HG03520 (cell line): ENCODE data around the gene CCDC80.

Experiments
- ATAC-seq: cut with Tn5 transposase; IDR thresholded peaks from one replicate; pipeline ENCODE4 v1.9.1; 2021; ENCODE audit warnings: mild to moderate bottlenecking, moderate library complexity; ENCODE audit not compliant: unreplicated experiment

Gene CCDC80

DNA sequence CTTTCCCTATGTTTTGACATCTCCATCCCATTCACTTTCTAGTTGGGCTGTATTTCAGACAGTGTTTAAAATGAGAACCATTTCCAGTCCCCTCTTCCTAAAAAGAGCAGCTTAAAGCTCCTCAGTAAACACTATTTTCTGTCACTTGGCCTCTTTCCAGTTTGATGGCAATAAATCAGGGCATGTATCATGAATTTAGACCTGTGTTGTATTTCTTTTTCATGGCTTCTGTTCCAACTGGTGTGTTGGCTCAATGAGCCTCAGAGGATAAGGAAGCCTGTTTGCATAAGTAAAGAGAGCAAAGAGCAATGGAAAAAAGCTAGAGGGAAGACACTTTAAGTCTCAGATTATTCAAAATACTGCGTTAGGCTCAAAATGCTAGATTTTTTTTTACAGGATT, 7.2 kb downstream of the CCDC80 start:
- no peak for ATAC-seq

DNA sequence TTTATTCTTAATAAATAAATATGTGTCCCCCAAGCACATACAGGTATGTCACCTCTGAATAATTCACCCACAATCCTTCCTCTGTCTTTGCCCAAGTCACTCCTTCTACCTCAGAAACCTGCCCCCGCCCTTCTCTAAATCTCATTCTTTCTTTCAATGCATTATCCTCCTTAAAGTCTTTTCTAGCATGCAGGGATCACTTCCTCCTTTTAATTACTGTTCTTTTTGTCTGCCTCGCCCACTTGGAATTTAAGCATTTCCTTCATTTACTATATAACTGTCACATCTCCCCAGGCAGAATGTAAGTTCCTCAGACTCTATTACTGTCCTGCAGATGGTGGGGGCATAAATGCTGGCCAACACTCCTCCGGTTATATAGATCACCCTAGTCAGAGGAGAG, 7.8 kb downstream of the CCDC80 start:
- ATAC-seq = no peak

GRCh38 chr3:112632596-112632995, 8.3 kb downstream of the CCDC80 start:
- ATAC-seq = no peak

DNA sequence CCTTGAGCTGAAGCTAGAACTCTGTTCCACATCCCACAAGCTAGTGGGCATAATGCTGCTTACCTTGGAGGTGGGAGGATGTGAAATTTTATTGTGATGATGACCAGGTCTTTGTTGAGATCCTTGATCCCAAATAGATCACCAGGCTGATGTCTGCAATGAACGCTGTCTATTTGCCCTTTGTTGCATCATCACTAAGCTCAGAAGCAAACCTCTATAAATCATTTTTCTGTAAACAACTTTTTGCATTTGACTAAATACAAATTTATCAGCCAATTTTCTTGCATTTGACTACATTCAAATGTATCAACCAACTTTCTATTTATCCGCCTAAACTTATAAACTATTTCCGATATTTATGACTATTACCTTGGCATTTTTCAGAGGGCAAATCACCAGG, 9.7 kb downstream of the CCDC80 start:
- ATAC-seq = no peak

DNA sequence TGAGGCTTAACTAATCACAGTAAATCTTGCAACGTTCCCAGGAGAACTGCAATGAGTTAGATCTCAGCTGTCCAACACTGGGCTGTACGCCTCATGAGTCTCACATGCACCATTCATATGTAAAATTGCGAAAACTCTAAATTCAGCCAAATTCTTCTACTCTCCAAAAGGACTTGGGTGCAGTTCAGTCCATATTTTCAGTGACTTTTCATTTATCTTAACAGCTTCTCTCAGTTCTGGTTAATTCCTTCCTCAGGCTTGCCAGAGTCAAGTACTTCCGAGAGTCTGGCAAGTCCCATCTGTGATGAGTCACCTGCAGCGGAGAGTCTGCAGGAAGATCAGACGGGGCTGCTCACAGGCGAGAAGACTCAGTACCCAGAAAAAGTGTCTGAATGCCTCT, 11.5 kb downstream of the CCDC80 start:
- no peak for ATAC-seq

- no peak for ATAC-seq
These were observed 12.9 kb downstream of the CCDC80 start for GRCh38 chr3:112627919-112628466.

DNA sequence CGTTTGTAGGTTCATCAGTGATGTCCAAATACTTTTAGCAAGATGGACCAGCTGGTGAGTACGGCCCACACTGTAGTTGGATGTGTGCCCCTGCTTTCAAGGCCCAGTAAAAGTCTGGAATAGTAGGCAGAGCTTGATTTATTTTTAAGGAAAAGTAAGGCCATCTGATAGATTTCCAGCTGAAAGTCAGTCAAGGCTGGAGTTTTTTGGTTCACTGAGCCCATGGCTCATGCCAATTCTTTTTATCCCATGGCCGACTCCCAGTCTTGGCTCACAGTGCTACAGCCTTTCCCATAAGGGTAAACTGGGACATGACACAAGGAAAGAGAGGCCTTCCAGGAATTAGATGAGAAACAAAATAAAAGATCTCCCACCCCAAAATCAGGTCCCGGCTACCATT, 13.5 kb downstream of the CCDC80 start:
- ATAC-seq = no peak

DNA sequence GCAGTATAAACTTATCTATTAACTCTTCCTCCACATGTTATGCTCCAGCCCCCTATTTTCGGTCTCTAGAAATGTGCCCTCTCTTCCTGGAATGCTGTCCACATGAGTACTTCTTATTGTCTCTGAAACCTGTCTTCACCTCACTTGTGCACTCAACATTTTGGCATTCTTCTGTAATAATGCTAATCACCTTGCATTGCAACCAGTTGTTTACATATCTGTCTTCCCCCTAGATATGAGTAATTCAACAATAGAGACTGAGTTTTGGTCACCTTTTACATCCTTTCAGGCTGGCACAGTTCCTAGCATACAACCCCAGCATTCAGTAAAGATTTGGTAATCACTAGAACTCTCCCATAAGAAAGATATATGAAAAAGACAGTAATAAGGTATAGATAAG, 17.2 kb downstream of the CCDC80 start:
- ATAC-seq = no peak

GRCh38 chr3:112623213-112623612, 17.7 kb downstream of the CCDC80 start:
- ATAC-seq = no peak

GRCh38 chr3:112619295-112619694, 21.6 kb downstream of the CCDC80 start:
- peak; percentile 77 for ATAC-seq

GRCh38 chr3:112617285-112617684, 23.7 kb downstream of the CCDC80 start:
- no peak for ATAC-seq

DNA sequence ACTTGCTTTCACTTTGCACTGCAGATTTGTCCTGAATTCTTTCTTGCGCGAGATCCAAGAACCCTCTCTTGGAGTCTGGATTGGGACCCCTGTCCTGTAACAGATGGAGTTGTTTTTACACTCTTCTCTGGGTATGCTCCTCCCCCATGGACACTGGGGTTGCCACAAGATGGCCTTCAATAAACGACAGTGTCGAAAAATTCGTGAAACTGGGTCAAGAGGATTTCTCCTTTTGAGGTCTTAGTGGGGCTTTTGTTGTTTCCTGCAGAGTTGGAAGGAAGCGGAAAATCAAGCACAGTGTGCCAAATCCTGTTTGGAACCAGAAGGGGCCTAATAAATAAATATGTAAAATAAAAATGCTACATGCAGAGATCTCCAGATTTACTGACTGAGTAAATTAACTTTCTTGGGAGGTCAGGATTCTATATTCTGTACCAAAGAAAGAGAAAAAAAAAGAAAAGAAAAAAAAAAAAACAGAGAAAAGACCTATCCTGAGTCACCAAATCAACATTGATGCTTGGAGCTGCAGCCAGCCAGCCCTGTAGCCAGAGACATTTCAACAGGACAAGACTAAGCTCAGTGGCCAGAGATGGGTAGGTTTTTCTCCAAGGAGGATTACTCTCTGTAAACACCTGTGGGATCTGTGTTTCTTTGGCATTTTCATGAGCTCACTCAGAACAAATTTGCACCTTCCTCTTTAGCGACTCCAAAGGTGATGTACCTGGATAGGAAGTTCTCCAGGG, 24.8 kb downstream of the CCDC80 start:
- no peak for ATAC-seq

DNA sequence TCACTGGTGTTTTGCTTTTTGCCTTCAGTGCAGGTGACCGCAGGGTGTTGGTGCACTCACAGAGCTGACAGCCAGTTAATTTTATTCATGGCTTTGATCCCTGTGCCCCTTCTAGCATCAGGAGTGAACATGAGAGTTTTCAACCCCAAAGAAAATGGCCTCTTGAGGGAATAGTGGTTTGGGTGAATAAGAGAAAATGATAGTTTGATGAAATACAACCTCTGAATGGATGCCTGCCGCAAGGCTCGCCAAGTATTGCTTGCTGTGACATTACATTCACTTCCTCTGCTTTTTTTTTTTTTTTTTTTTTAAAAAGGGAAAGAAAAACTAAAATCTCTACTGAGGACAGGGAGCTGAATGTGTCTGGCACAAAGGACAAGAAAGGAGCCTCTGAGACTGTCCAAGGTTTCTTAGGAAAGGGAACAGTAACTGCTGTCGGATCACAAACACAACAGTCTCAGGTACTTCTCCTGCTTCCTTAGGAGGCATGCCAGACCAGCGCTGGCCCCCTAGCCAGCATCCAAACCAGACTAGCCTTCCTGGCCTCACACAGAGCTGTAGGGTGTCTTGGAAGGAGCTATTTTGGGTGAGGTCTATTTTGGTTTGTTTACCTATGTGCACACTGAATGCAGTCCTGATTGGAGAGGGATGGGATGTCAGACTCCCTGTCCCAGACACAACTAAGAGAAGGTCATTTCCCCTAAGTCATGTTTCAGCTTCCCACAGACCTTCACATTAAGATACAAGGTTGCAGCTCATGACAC, 29.0 kb downstream of the CCDC80 start:
- no peak for ATAC-seq

GRCh38 chr3:112610121-112610520, 30.8 kb downstream of the CCDC80 start:
- ATAC-seq = no peak

- no peak for ATAC-seq
These were observed 33.1 kb downstream of the CCDC80 start for GRCh38 chr3:112607863-112608262.

- no peak for ATAC-seq
These were observed 34.8 kb downstream of the CCDC80 start for GRCh38 chr3:112606098-112606497.

DNA sequence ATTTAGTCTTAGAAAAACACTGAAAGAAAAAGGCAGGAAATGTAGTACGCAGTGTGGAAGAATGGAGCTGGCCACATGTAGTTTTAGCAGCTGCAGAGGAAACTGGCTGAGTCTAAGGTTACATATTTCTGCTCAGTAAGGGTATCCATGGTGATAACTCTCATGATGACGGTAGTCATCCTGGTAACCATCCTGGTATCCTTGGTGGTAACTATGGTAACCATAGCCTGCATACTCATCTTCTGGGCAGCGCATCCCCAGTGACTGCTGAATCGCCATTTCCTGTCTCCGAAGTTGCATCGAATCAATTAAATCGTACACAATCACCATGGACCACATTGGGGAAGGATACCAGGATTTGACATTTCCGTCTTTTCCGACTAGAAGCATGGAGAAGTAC, 35.7 kb downstream of the CCDC80 start:
- no peak for ATAC-seq

- no peak for ATAC-seq
These were observed 36.4 kb downstream of the CCDC80 start for GRCh38 chr3:112604536-112604935.

- peak; percentile 79 for ATAC-seq
These were observed 38.6 kb downstream of the CCDC80 start for GRCh38 chr3:112602217-112602838.

DNA sequence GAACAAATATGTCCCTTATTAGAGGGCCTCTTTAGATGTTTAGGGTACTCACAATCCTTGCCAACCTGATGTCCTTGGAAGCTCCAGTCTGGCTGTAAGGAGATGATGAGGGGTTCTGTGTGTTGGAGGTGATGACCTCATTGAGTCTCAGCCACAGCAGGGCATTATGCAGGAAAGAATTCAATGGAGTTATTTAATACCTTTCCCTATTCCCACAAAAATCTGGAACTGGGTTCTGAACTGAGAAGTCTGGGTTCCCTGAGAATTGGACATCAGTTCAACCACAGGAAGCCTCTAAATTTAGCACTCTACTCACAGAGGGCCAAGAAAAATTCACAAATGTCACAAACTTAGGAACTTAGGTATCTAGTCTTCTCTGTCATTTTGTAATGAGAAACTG, 42.2 kb downstream of the CCDC80 start:
- no peak for ATAC-seq

DNA sequence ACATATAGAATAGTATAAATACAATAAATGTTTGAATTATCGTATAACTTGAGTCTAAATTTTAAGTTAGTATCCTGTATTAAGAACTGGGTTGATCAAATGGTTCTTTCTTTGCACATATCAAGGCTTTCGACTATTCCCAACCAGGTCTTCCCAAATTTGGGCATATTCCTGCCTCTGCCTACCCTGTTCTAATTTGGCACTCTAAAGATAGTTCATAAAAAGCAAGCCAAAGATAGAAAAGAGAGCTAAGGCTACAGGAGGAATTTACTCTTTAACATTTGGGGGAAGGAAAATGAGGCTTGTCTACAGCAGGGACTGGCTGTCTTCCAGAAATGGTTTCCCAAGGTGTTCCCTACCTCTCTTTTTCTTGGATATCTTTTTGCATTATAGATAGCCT, 43.0 kb downstream of the CCDC80 start:
- ATAC-seq = no peak

DNA sequence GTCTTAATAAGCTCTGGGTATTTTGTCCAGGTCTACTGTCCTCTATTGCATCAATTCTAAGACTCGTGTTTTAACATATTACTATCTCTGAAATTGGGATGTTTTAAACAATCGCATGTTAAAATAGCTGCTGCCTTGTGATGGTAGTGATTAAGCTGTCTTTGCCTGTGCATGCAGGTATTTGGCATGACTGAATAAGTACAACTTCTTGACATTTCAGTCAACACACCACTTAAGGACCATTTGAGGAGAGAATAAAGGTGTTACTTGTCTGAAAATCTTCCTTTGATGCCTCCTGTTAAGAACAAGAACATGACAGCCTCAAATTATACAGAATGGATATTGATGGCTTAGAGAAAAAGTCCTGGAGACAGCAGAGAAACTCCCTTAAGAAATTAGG, 46.1 kb downstream of the CCDC80 start:
- ATAC-seq = no peak
